GM12872 (cell line): ENCODE results near the gene PAX8.

Experiments used
- CTCF ChIP-seq: IDR thresholded peaks from 3 replicates; pipeline ENCODE4 v1.5.1; 2011; ENCODE audit warnings: low read depth, mild to moderate bottlenecking, low read length, moderate library complexity; ENCODE audit not compliant: insufficient read depth

PAX8 gene

GRCh38 chr2:113305146-113305545 lies 26.4 kb upstream of the PAX8 start:
- TF ChIP-seq CTCF = no peak

DNA sequence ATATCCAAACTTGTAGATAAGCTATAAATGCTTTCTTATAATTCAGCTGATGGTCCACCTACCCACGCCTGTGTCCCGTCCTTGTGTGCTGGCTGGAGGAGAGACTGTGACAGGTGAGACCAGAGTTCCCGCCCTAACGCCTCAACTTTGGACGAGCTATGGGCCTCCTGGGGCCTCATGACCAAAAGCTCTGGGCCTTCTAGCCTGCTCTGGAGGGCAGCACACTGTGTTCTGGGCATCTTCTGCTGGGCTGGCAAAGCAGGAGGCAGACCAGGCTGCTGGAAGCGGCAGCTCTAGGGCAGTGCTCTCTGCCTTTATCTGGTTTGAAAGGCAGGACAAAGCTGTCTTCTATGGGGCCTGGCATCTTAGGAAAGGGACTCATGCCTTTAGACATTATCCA lies 26.0 kb upstream of the PAX8 start:
- no peak for TF ChIP-seq CTCF

GRCh38 chr2:113300281-113300680 lies 21.6 kb upstream of the PAX8 start:
- no peak for TF ChIP-seq CTCF

DNA sequence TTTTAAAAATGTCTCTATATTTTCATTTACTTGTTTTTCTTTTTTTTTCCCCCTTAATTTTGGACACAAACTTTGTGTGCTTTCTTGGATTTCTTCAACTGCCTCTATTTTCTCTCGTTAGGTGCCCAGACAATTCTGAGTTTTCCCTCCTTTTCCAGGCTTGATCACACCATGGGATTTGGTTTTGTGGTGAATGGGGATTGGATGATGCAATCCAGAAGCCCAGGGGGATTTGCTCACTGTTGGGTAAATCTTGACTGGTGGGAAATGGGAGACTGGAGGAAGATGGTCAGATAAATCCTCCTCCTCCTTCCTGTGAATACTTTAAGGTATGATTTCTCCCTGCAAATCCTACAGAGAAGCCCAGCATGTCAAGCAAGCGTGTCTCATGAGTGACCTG lies 19.5 kb upstream of the PAX8 start:
- TF ChIP-seq CTCF = no peak

- TF ChIP-seq CTCF = peak; percentile 42; the same call in 2 of the 3 replicates
Measured at GRCh38 chr2:113297590-113297989, 18.9 kb upstream of the PAX8 start.

GRCh38 chr2:113291191-113291590 lies 12.5 kb upstream of the PAX8 start:
- TF ChIP-seq CTCF = no peak

- no peak for TF ChIP-seq CTCF
Measured at GRCh38 chr2:113285816-113286215, 7.1 kb upstream of the PAX8 start.

DNA sequence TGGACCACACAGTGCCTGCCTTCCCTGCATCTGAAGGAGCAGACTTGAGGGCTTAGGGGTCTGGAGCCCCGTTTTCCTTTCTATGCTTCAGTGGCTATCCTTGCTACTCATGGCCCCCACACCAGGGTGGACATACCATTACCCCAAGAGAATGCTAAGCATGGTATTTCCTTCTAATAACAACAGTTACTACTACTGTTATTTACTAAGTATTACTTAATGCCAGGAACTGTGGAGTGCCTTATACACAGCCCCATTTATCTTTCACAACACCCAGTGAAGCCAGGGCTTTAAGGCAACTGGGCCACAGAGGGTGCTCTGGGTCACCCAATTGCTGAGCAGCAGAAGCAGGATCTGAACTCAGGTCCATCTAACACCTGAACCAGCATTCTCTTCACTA lies 5.8 kb upstream of the PAX8 start:
- TF ChIP-seq CTCF = no peak
